ENCODE data around the gene SMAD2.

- TF ChIP-seq EZH2phosphoT487 (IDR thresholded peaks at IDR 0.05; ENCODE audit: low read depth, severe bottlenecking, unreplicated experiment) (no peak), EZH2 (IDR thresholded peaks at IDR 0.05; ENCODE audit: borderline replicate concordance) (no peak)
- TF ChIP-seq, protein P1, sequence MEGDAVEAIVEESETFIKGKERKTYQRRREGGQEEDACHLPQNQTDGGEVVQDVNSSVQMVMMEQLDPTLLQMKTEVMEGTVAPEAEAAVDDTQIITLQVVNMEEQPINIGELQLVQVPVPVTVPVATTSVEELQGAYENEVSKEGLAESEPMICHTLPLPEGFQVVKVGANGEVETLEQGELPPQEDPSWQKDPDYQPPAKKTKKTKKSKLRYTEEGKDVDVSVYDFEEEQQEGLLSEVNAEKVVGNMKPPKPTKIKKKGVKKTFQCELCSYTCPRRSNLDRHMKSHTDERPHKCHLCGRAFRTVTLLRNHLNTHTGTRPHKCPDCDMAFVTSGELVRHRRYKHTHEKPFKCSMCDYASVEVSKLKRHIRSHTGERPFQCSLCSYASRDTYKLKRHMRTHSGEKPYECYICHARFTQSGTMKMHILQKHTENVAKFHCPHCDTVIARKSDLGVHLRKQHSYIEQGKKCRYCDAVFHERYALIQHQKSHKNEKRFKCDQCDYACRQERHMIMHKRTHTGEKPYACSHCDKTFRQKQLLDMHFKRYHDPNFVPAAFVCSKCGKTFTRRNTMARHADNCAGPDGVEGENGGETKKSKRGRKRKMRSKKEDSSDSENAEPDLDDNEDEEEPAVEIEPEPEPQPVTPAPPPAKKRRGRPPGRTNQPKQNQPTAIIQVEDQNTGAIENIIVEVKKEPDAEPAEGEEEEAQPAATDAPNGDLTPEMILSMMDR (IDR thresholded peaks at IDR 0.05; ENCODE audit: poor library complexity), result no peak
These were observed 46.6 kb downstream of the SMAD2 start for GRCh38 chr18:47883771-47884413.
